ENCODE results near the gene SLC12A8. TPM values are rescaled to one million over a fixed set of nuclear protein-coding genes. Genes with fewer than 3 reads are reported as not detected.
A peak's percentile ranks its signal among the peaks of the same experiment; 100 is the strongest.

SLC12A8 gene
- total and polyA plus RNA-seq, 5 experiments from 2014 or later = 0.19 to 0.29 TPM; not detected in 3

- ATAC-seq (peak in 1 of 2 donors; percentile 33), DNase-seq (no peak)
- H3K27me3 Mint-ChIP-seq = no peaks in the 10 kb centered on the region
- POLR2A ChIA-PET = no interaction called here
- no peaks in the 10 kb centered on the region for H3K36me3 Mint-ChIP-seq
- no peaks in the 10 kb centered on the region for H3K9me3 Mint-ChIP-seq
- H3K4me1 Mint-ChIP-seq = peaks cover 18 to 57% (median 35%) of the 10 kb centered on the region in 4 donors
- peak overlapping the region in 2 of 10 donors; percentile 7 to 40 for H3K27ac Mint-ChIP-seq
- no peak overlapping the region for H3K4me3 Mint-ChIP-seq
Measured at GRCh38 chr3:125146626-125147490, 65.7 kb downstream of the SLC12A8 start.

GRCh38 chr3:125145751-125146475, 66.6 kb downstream of the SLC12A8 start:
- ATAC-seq (no peak), DNase-seq (no peak)
- Mint-ChIP-seq H3K4me3 (no peak overlapping the region), H3K36me3 (no peaks in the 10 kb centered on the region), H3K9me3 (no peaks in the 10 kb centered on the region), H3K4me1 (peaks cover 18 to 63% (median 43%) of the 10 kb centered on the region in 4 donors), H3K27ac (peak overlapping the region in 1 of 10 donors; percentile 13), H3K27me3 (no peaks in the 10 kb centered on the region)
- POLR2A ChIA-PET = no interaction called here

GRCh38 chr3:125144653-125145314, 67.8 kb downstream of the SLC12A8 start:
- H3K9me3 Mint-ChIP-seq = no peaks in the 10 kb centered on the region
- H3K4me1 Mint-ChIP-seq = peaks cover 18 to 72% (median 52%) of the 10 kb centered on the region in 4 donors
- POLR2A ChIA-PET = no interaction called here
- H3K4me3 Mint-ChIP-seq = no peak overlapping the region
- DNase-seq (no peak), ATAC-seq (no peak)
- peak overlapping the region in 6 of 10 donors; percentile 13 to 71 (median 50) for H3K27ac Mint-ChIP-seq
- H3K27me3 Mint-ChIP-seq = no peaks in the 10 kb centered on the region
- H3K36me3 Mint-ChIP-seq = no peaks in the 10 kb centered on the region

DNA sequence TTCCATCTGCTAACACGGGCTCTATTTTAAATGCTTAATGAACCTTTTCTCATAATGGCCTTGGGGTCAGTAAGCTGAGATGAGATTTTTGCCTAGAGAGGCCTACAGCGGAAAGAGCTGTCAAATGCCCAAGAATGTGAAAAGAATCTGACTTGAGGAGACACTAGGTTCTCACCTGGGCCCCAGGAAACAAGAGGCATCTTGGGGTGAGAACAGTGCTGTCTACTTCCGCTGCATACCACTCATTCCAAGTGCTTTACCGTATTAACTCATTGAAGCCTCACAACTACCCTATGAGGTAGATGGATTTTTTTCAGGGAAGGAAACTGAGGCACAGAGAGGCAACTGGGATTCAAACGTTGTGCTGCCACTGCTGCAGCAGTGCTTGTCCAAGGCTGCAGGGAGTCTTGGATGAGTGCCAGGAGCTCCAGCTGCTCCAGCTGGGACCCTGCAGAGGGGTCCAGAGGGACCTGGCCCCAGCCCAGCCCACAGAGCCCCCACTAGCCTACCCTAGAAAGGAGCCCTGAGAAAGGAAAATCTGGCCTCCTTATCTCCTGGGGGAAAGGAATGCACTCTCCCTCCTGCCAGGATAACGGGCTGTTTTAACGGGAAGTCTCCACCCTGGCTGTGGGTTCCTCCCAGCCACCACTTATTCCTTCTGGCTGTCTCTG, 68.4 kb downstream of the SLC12A8 start:
- ATAC-seq (no peak), DNase-seq (no peak)
- H3K36me3 Mint-ChIP-seq = no peaks in the 10 kb centered on the region
- H3K9me3 Mint-ChIP-seq = no peaks in the 10 kb centered on the region
- no peaks in the 10 kb centered on the region for H3K27me3 Mint-ChIP-seq
- peak overlapping the region in 2 of 10 donors; percentile 68 to 71 for H3K27ac Mint-ChIP-seq
- H3K4me3 Mint-ChIP-seq = no peak overlapping the region
- H3K4me1 Mint-ChIP-seq = peaks cover 12 to 68% (median 51%) of the 10 kb centered on the region in 4 donors
- POLR2A ChIA-PET = interaction anchor here (0.5 kb wide), 1 partner anchor 1285 kb away, joined by 7 read pairs; no protein-coding TSS in a partner anchor

DNA sequence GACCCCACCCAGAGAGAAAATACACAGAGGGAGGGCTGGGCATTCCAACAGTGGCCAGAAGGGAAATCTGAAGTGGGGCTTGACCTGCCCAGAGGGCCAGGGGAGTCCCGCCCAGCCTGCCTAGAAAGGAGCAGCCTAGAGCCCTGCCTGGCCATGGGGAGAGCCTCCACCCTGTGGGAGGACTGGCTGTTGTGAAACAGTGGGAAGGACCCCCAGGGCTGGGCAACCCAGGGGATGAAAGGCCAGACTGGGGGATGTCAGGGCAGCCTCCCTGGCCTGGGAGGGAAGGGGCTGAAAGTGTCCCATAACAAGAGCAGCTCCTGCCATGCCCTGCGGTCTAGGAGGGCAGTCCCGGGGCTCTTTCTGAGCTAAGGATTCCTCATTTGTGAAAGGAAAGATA, 69.0 kb downstream of the SLC12A8 start:
- Mint-ChIP-seq H3K27ac (peak overlapping the region in 6 of 10 donors; percentile 7 to 92 (median 54)), H3K9me3 (no peaks in the 10 kb centered on the region), H3K27me3 (no peaks in the 10 kb centered on the region), H3K4me3 (no peak overlapping the region), H3K4me1 (peaks cover 8 to 63% (median 45%) of the 10 kb centered on the region in 4 donors), H3K36me3 (no peaks in the 10 kb centered on the region)
- POLR2A ChIA-PET = interaction anchor here (0.5 kb wide), 1 partner anchor 1286 kb away, joined by 7 read pairs; no protein-coding TSS in a partner anchor
- DNase-seq (no peak), ATAC-seq (no peak)

GRCh38 chr3:125142940-125143339, 69.6 kb downstream of the SLC12A8 start:
- POLR2A ChIA-PET = interaction anchor here (1.0 kb wide), 1 partner anchor 91 kb away, joined by 4 read pairs; no protein-coding TSS in a partner anchor
- no peaks in the 10 kb centered on the region for H3K36me3 Mint-ChIP-seq
- H3K4me1 Mint-ChIP-seq = peaks cover 5 to 58% (median 43%) of the 10 kb centered on the region in 4 donors
- H3K27me3 Mint-ChIP-seq = no peaks in the 10 kb centered on the region
- no peak for ATAC-seq
- H3K4me3 Mint-ChIP-seq = peak overlapping the region in 8 of 10 donors; percentile 16 to 88 (median 44)
- DNase-seq = no peak
- peak overlapping the region in 8 of 10 donors; percentile 25 to 92 (median 54) for H3K27ac Mint-ChIP-seq
- no peaks in the 10 kb centered on the region for H3K9me3 Mint-ChIP-seq

GRCh38 chr3:125142420-125142778, 70.1 kb downstream of the SLC12A8 start:
- Mint-ChIP-seq H3K4me3 (peak overlapping the region; percentile 16 to 88 (median 80)), H3K27ac (peak overlapping the region in 9 of 10 donors; percentile 36 to 92 (median 83)), H3K36me3 (no peaks in the 10 kb centered on the region), H3K9me3 (no peaks in the 10 kb centered on the region), H3K27me3 (no peaks in the 10 kb centered on the region), H3K4me1 (peaks cover 4 to 53% (median 44%) of the 10 kb centered on the region in 4 donors)
- DNase-seq (no peak), ATAC-seq (no peak)
- POLR2A ChIA-PET = interaction anchor here (1.0 to 1.4 kb wide), 2 partner anchors 10 to 90 kb away, joined by 4 to 5 read pairs; no protein-coding TSS in a partner anchor

- Mint-ChIP-seq H3K4me1 (peaks cover 3 to 48% (median 43%) of the 10 kb centered on the region in 4 donors), H3K27me3 (no peaks in the 10 kb centered on the region), H3K27ac (peak overlapping the region; percentile 36 to 92 (median 83)), H3K9me3 (no peaks in the 10 kb centered on the region), H3K4me3 (peak overlapping the region; percentile 64 to 88 (median 82)), H3K36me3 (no peaks in the 10 kb centered on the region)
- peak; percentile 23 to 85 (median 58) for DNase-seq
- POLR2A ChIA-PET = interaction anchor here (1.2 to 1.4 kb wide), 2 partner anchors 9 to 234 kb away, joined by 3 to 5 read pairs; partner anchors contain the start of gene ZNF148
- peak; percentile 93 to 94 for ATAC-seq
Measured at GRCh38 chr3:125141596-125142419, 70.7 kb downstream of the SLC12A8 start.

- Mint-ChIP-seq H3K4me3 (peak overlapping the region; percentile 64 to 88 (median 82)), H3K4me1 (peaks cover 7 to 53% (median 50%) of the 10 kb centered on the region in 4 donors), H3K9me3 (no peaks in the 10 kb centered on the region), H3K27me3 (no peaks in the 10 kb centered on the region), H3K36me3 (no peaks in the 10 kb centered on the region), H3K27ac (peak overlapping the region; percentile 36 to 92 (median 76))
- no peak for DNase-seq
- POLR2A ChIA-PET = interaction anchor here (0.6 to 1.4 kb wide), 4 partner anchors 9 to 235 kb away, joined by 3 to 5 read pairs (median 3); partner anchors contain the start of gene ZNF148
- ATAC-seq = peak in 1 of 2 donors; percentile 17
Measured at GRCh38 chr3:125140818-125141595, 71.5 kb downstream of the SLC12A8 start.

DNA sequence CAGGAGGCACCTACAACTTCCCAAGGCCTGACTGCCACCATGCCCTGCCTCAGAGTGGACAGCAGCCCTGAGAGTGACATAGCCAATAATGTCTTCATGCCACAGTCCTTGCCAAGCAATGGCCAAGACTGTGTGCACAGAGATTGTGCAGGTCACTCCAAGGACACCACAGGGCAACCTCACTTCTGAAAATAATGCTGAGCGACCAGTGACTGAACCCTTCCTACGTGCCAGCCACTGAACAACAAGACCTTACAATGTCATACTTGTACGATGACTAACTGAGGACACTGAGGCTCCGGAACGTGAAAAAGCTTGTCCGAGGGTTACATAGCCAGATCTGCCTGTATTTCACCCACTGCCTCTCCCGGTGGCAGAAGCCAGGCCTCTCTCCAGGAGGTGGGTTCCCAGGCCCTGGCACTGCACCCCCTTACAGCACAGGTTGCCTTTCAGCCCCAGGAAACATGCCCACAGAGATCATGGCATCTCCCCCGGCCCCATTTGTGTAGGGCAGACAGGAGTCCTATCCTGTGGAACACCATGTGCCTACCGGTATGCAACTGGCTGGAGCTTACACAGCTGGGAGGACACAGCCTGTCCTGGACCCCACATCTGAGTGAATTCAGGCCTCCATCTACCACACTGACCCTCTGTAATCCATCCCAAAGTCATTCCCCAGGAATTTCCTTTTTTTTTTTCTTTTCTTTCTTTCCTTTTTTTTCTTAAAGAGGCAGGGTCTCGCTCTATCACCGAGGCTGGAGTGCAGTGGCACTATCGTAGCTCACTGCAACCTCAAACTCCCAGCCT, 72.3 kb downstream of the SLC12A8 start:
- Mint-ChIP-seq H3K4me1 (peaks cover 7 to 51% (median 50%) of the 10 kb centered on the region in 4 donors), H3K27me3 (no peaks in the 10 kb centered on the region)

More for the DNA sequence above, 72.3 kb downstream of the SLC12A8 start:
- Mint-ChIP-seq H3K36me3 (no peaks in the 10 kb centered on the region), H3K27ac (peak overlapping the region in 8 of 10 donors; percentile 25 to 83 (median 76)), H3K4me3 (peak overlapping the region in 6 of 10 donors; percentile 40 to 88 (median 56)), H3K9me3 (no peaks in the 10 kb centered on the region)
- ATAC-seq (no peak), DNase-seq (no peak)
- POLR2A ChIA-PET = interaction anchor here (0.6 to 1.2 kb wide), 3 partner anchors 46 to 235 kb away, joined by 3 read pairs; partner anchors contain the start of gene ZNF148

All from naive thymus-derived CD8-positive, alpha-beta T cell (primary cell).